GM23248 (cell line): ENCODE measurements around the gene ANP32B.

Experiments
- EZH2 ChIP-seq: fragments of 200-600 bp; sonication (generic); IDR thresholded peaks from 2 replicates; pipeline ENCODE4 v1.6.1; 2018; ENCODE audit warnings: antibody characterized with exemption, mild to moderate bottlenecking; ENCODE audit not compliant: insufficient read depth, poor library complexity, severe bottlenecking
- EZH2phosphoT487 ChIP-seq: fragments of 200-600 bp; sonication (generic); IDR thresholded peaks from 2 replicates; pipeline ENCODE4 v1.6.1; 2018; ENCODE audit warnings: antibody characterized with exemption, moderate library complexity, mild to moderate bottlenecking, low read depth; ENCODE audit not compliant: insufficient read depth

- TF ChIP-seq EZH2 (no peak), EZH2phosphoT487 (no peak)
Observed at GRCh38 chr9:98011122-98011521, 28.0 kb downstream of the ANP32B start.
